Activated CD4-positive, alpha-beta T cell treated with anti-CD3 and anti-CD28 coated beads, Interleukin-2, amount 50 U/mL, for 1 hour (primary cell): Measurements from ENCODE around the gene RGS14.
"Not testable (repeated sequence)": the region's sequence is repeated elsewhere in the genome, so short reads cannot be mapped to it uniquely, and the experiment has no call there.

Source experiments
- DNase-seq: peaks from one replicate; pipeline ENCODE4 v3.0.0-alpha.2; 2020

RGS14 gene

DNA sequence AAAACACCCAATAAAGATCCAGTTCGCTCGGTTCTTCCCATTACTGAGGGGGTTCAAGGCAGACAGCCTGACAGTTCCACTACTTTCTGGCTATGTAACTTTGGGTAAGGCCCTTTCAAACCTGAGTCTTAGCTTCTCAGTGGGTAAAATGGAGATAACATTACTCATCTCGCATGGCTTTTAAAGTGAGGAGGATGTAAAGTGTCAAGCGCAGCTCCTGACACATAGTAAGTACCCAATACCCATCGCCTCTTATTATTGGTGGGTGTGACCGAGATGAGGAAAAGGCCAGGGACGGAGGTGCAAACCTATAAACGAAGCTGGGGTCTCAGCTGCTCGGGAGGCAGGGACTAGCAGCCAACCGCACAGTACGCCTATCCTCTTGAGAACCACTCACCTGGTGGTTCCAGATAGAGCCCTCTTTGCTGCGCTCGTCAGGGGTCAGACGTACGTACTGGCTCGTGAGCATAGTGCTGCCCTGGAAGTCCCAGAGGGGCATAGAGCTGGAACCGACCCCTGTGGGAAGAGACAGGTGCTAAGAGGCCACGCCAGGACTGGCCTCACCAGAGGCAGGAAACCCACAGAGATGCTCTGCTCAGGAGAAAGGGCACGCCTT lies 6.8 kb upstream of the RGS14 start:
- DNase-seq: no peak

DNA sequence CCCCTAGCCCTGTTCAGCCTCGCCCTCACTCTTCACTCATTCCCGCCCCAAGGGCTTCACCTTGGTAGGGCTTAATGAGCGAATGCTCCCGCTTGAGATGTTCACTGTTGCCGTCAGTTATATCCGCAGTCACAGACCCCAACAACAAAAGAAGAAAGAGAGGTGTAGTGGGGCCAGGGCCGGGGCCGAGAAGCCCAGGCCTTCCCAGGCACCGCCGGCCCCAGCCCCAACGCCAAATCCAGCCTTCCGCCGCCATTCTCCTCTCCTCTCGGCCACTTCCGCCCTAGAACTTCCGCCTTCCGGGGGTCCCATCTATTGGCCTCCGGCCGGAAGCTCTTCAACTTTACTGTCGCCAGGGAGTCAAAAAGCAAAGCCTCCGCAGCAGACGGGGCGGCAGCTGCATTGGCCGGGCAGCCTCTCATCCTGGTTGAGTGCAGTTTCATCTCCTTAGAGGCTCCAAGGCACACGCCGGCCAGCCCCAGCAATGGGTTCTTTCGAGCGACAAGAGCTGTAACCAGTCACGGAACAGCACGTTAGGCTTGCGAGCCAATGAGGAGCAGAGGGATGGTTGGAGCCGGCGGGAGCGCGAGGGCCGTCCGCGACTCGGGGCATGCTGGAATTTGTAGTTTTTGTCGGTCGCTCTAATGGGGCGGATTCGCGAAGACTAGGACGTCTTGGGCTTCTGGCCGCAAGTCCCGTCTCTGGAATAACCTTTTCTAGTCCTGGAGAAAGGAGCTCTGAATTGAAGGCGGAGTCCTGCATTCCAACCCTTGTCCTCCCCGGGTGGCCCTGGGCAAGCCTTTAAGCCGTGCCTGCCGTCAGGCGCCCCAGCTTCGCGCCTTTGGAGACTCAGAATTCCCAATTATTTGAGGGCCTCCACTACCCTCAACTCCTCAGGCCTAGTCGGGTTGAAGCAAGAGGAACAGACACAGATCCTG lies 6.1 kb upstream of the RGS14 start, which contains the start of gene LMAN2:
Gene LMAN2 (minus strand): TSS at position 277 of the 938 bp plus-strand sequence. CDS start 21 bp downstream, at position 256.
- DNase-seq: peak; percentile 87

DNA sequence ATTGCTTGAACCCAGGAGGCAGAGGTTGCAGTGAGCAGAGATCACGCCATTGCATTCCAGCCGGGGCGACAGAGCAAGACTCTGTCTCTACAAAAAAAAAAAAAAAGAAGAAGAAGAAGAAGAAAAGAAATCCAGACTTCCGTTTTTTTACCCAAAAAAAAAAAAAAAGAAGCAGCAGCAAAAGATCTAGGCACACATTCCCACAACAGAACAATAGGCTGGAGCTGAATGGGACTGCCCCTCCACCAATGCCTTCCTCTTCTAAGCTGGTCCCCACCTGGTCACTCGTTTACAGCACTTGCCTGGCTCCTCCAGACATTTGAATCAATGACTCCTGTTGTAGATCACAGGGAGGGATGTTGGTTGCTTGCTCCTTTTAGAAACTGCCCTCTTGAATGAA lies 4.6 kb upstream of the RGS14 start:
- DNase-seq: no peak

DNA sequence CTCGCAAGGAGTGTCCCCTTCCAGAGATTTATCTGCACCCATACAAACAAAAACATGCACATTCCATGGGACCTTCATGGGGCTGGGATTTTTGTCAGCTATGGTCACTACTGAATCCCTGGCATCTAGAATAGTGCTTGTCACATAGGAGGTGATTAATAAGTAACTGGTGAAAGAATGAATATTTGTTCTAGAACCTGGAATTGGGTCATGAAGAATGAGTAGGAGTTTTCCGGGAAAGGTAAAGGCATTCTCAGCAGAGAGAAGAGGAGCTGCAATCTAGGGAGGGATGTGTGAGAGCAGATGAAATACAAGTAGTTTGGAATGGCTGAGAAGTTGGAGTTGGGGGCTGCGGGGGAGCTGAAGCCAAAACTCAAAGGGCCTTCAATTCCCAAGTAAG lies 3.5 kb upstream of the RGS14 start:
- DNase-seq: no peak

GRCh38 chr5:177354711-177355110 lies 3.0 kb upstream of the RGS14 start:
- no peak for DNase-seq

DNA sequence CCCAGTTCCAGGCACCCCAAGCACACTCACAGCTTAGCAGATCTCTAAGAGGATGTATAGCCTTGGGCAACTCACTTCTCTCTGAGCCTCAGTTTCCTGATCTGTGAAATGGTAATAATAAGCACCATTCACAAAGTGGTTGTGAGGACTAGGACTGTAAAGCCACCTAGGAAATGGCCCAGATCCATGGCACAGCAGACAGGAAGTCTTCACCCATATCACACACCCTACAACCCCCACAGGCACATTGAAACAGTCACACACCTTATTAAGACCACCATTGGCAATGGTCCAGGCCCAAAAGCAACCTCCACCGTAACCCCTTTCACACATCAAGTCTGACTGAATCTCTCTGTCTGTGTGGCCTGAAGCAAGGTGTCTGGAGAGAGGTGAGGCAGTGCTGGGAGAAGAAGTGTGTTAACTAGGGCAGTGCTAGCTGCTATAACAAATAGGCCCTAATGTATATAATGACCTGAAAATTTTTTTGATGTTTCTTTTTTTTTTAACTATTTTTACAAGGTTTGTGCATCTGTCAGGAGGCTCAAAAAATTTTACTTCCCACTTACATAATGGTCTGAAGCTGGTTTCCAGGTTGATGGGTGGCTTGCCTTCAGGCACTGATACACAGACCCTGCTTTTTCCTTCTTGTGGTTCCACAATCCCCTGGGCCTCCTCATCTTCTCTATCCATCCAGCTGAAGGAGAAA lies 2.4 kb upstream of the RGS14 start:
- DNase-seq: no peak

DNA sequence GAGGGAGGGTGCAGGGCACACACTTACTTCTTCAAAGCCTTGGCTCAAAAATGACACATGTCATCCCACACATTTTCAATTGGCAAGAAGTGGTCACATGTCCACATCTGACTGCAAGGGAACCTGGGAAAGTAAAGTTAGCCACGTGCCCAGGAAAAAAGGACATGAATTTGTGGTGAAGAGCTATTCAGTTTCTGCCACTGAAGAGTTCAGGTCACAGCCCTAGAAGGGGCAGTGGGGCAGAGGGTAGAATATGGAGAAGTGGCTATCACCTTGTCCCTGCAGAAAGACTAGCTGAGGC lies 1.9 kb upstream of the RGS14 start:
- no peak for DNase-seq

DNA sequence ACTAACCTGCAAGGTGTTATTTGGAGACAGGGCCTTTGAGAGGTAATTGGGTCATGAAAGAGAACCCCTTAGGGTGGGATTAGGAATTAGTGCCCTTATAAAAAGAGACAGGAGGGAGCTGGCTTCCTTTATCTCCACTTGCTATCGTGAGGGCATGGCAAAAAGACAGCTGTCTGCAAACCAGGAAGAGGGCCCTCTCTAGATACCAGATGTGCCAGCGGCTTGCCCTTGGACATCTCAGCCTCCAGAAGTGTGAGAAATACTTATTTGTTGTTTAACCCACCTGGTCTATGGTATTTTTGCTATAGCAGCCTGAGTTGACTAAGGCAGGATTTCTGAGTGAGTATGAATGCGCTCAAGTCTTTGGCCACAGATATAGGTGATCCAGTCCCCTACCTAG lies 978 bp upstream of the RGS14 start:
- no peak for DNase-seq

GRCh38 chr5:177357146-177357458 lies 622 bp upstream of the RGS14 start:
- DNase-seq: no peak

- no peak for DNase-seq
Observed at GRCh38 chr5:177358370-177358819, 671 bp downstream of the RGS14 start.

DNA sequence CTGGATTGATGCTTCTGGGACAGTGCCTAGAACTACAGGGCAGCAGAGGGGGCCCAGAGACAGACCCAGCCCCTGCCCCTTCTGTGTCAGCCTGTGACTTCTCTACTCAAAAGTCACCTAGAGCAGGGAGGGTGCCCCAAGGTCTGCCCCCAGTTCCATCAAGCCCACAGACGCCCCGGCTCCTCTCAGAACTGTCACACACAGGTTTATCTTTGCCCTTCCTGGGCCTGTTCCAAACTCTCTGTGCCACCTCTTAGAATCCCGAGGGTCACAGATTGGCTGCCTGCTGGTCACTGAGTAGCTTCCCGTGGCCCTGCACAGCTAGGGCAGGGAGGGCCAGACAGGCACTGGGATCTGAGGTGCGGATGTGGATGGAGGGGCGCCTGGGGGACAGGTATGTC lies 1.7 kb downstream of the RGS14 start:
- DNase-seq: no peak

DNA sequence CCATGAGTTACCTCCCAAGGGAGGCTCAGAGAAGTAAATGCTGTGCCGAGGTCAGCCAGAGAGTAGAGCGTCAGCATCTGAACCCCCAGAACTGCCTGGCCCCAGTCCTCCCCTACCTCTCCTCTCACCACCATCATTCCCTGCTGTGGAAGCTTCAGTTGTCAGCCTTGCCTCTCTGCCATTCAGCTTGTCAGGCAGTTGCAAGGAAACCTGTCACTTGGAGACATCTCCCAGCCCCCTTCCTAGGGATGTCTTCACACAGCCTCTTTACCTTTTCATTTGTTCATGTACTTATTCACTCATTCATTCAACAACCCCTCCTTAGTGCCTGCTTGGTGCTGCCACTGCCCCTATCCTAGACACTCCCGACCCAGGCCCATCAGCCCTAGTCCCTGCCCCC lies 2.1 kb downstream of the RGS14 start:
- DNase-seq: no peak

DNA sequence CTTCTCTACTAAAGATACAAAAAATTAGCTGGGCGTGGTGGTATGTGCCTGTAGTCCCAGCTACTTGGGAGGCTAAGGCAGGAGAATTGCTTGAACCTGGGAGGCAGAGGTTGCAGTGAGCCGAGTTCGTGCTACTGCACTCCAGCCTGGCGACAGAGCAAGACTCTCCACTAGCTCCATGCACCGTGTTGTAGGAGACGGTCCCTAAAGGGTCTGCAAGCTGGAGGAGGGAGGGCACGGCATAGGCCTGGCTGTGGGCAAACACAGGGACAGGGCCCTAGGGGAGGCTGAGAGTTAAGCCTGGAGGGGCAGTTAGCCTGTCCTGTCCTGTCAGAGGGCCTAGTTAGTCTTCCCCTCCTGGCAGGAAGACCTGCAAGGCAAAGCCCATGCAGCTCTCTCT lies 3.0 kb downstream of the RGS14 start:
- DNase-seq: not testable (repeated sequence)

DNA sequence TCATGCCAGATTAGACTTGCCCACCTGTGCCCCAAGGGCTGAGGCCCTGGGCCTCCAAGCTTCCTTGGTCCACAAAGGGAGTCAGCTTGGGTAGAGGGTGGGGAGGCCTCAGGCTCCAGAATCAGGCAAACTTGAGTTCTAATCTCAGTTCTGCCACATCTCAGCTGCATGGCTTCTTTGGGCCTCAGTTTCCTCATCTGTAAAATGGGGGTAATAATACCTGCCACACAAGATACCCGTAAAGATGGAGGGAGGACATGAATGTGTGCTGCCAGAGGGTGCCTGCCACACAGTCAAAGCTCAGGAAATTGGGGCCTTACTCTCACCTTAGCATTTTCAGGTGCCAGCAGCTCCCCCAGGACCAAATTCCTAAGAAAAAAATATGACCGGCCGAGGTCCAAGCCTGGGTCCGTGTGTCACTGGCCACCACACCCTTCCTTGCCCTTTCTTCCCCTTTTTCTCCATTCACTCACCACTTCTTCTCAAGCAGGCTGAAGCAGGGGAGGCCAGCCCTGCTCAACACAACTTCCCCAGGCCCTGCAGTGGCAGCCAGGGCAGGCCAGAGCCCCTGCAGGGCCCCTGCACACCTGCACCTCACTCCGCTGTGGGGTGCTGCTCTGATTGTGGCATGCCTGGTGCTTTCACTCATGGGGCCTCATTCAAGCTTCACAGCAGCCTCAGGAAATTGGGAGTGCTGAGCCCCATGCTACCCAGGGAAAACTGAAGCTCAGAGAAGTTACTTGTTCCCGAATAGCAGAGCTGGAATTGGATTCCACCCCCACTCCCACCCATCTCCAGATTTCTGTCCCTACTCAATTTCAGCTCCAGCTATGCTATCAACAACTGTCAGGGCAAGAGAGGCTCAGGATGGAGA lies 3.9 kb downstream of the RGS14 start:
- no peak for DNase-seq

DNA sequence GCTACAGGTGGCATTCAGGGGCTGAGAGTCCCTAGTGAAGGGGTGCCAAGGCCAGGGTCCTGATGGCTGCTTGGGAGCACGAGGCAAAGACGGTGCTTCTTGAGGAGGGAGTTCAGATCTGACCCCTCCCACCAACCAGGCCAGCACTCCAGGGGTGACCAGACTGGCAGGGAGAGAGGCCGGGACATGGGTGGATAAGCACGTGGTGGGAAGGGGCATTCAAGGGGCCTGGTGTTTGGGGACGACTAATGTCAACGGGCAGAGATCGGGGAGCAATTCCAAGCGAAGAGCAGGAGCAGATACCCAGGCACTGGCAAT lies 4.5 kb downstream of the RGS14 start:
- no peak for DNase-seq

GRCh38 chr5:177362610-177363507 lies 5.1 kb downstream of the RGS14 start:
- DNase-seq: peak; percentile 61

DNA sequence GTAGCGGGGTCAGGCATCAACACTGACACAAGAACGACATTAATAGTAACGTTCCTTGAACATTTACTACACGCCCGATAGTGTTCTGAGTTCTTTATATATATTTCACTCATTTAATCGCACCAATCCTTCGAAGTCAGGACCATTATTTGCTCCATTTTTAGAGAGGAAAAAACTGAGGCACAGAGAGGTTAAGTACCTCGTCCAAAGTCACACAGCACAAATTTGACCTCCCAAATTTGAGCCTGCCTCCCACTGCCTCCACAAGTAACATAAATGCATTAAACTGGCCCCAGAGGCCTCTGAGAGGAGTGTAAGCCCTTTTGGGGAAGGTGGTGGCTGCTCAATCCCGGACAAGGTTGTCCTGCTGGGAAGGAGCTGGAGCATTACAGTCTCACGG lies 5.8 kb downstream of the RGS14 start:
- no peak for DNase-seq

DNA sequence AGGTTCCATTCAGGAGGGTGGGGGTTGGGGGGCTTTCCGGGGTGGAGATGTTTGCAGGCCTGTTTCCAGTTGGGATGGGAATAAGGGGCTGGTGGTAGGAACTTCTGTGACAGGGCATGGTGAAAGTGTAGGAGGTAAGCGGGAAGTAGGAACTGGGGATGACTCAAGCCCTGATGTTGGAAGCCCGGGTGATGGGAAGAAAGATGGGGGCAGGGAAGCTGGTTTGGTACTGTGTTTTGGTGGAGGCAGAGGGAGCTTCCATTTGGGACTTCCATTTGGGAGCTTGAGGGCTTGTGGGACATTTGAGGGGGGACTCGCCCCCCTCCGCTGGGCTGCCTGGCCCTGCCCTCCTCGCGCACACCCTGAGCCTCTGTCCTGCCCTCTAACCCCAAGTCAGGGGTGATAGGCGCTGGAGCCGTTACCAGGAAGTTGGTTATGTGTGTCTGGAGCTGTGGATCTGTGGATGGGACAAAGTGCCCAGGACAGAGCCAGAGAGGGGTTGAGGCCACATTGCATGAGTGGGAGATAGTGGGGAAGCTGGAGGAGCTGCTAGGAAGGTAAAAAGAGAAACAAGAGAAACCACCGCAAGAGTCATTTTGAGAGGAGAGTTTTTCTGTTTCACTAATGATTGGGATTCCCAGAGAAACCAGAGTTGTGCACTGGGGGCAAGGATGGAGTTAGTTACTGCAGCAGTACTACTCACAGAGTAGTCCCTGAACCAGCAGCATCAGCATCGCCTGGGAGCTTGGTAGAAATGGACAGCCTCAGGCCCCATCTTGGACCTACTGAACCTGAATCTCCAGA lies 6.6 kb downstream of the RGS14 start:
- DNase-seq: no peak

DNA sequence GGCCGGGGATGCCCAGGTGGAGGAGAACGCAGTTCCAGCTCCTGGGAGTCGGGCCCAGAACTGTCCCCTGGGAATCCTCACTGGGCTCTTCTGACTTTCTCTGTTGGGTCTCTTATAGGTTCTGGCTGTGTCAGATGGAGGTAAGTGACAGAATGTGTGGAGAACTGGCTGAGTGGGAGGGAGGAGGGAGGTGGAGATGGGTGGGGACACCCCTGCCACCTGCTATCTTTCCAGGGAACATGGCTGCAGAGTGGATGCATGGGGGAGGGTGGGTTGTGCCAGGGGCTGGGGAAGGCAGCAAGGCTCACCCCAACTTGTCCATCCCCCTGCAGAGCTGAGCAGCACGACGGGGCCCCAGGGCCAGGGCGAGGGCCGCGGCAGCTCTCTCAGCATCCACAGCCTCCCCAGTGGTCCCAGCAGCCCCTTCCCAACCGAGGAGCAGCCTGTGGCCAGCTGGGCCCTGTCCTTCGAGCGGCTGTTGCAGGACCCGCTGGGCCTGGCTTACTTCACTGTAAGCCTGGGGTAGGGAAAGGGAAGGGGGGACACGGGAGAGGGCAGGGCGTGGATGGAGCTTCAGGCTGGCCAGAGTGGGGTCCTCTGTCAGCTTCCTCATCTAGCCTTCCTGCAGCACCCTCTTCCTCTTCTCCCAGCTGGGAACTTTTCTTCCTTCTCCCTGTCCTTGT lies 8.3 kb downstream of the RGS14 start:
- no peak for DNase-seq

DNA sequence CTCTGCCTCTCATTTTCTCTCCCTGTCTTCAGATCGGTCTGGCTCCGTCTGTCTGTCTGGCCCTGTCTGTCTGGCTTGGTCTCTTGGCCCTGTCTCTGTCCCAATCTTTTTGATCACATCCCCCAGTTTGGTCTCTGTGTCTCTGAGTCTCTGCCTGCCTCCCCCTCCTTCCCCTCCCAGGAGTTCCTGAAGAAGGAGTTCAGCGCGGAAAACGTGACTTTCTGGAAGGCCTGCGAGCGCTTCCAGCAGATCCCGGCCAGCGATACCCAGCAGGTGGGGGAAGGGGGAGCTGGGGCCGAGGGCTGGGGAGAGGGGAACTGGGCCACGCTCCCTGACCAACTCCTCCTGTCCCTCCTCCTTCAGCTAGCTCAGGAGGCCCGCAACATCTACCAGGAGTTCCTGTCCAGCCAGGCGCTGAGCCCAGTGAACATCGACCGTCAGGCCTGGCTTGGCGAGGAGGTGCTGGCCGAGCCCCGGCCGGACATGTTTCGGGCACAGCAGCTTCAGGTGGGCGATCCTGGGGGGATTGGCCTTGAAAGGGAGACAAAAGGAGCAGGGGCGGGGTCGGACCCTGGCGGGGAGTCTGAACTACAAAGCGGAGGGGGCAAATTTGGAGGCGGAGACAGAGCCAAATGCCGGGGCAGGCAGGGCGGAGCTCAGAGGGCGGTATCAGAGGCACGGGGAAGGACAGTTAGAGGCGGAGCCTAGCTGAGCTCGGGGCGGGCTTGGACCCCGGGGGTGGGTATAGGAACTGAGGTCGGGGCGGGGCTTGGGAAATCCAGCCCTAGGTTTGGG lies 9.0 kb downstream of the RGS14 start:
- no peak for DNase-seq
